ENCODE measurements around the gene BST2. TPM values are rescaled to one million over a fixed set of nuclear protein-coding genes. Genes with fewer than 3 reads are reported as not detected.
A peak's percentile ranks its signal among the peaks of the same experiment; 100 is the strongest.

The BST2 gene
- total and polyA plus RNA-seq, 2 of the 8 experiments (the other 6 are each of a cell fraction or from before 2014, with no cell fraction given), result 18.1 to 72.8 TPM

DNA sequence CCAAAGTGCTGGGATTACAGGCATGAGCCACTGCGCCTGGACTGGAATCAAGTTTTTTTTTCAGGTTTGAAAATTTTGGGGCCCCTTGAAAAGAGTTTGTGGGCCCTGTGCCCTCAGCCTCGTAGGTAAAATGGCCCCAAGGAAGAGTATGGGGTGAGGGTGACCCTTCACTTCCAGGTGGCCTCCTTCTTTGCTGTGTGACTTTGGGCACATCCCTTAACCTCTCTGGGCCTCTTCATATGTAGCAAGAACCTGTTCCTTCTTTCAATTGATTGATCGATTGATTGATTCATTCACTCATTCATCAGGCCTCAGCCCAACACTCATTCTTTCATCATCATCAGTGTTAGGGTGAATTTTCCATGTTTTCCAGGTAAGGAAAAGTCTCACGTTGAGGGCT lies 46.4 kb upstream of the BST2 start:
- Histone ChIP-seq H2AFZ (ENCODE audit: low read length) (no peak overlapping the region), H2BK5ac (ENCODE audit: low read depth, low read length) (no peak overlapping the region), H3K9me3 (ENCODE audit: insufficient read depth in 2 of 2, low read depth in 1 of 2, low read length in 1 of 2) (no peaks in the 10 kb centered on the region), H3K27me3 (replicated peaks in 1 of 4; ENCODE audit: control insufficient read depth in 3 of 4, extremely low read depth in 1 of 4, insufficient read depth in 3 of 4, low read length in 3 of 4) (peaks cover 6 to 40% (median 29%) of the 10 kb centered on the region in 4 experiments), H4K20me1 (replicated peaks in 1 of 2; ENCODE audit: control insufficient read depth in 1 of 2, insufficient read depth in 2 of 2, low read length in 2 of 2) (peaks cover 0 to 1% of the 10 kb centered on the region in 2 experiments), H3K23ac (ENCODE audit: insufficient read length) (no peak overlapping the region), H4K91ac (replicated peaks; ENCODE audit: insufficient read length, low read length) (no peak overlapping the region), H3K14ac (ENCODE audit: insufficient read length) (no peak overlapping the region), H3K56ac (replicated peaks; ENCODE audit: insufficient read length, low read depth, low read length) (no peak overlapping the region), H2BK15ac (ENCODE audit: low read length) (no peak overlapping the region), H4K8ac (ENCODE audit: extremely low read depth, insufficient read depth, low read length) (no peak overlapping the region), H2BK120ac (replicated peaks; ENCODE audit: low read depth, low read length) (no peak overlapping the region), H2BK20ac (ENCODE audit: low read length) (no peak overlapping the region), H2BK12ac (ENCODE audit: low read depth, low read length) (no peak overlapping the region), H3K4me3 (ENCODE audit: extremely low read depth in 1 of 4, insufficient read depth in 2 of 4, low read depth in 3 of 4, low read length in 4 of 4) (no peak overlapping the region), H3K4ac (replicated peaks; ENCODE audit: insufficient read length, low read depth, low read length) (no peak overlapping the region), H3K4me1 (replicated peaks in 1 of 4; ENCODE audit: control insufficient read depth in 3 of 4, insufficient read depth in 4 of 4, low read length in 3 of 4) (peaks cover 0 to 11% (median 5%) of the 10 kb centered on the region in 4 experiments; a peak in 6 of 7 replicates), H3K79me1 (ENCODE audit: low read depth, low read length) (no peaks in the 10 kb centered on the region), H3K4me2 (ENCODE audit: insufficient read depth in 1 of 2, low read depth in 2 of 2, low read length in 2 of 2) (no peak overlapping the region), H2AK5ac (ENCODE audit: low read depth, low read length) (0 out of 2 replicates have a peak overlapping the region, but pooled peaks have one; percentile 55), H3K23me2 (ENCODE audit: low read depth, low read length) (peaks cover 3% of the 10 kb centered on the region; the same call in 1 of the 2 replicates), H4K5ac (ENCODE audit: insufficient read length, low read depth, low read length) (no peak overlapping the region), H3K36me3 (ENCODE audit: control insufficient read depth in 2 of 4, insufficient read depth in 4 of 4, low read length in 3 of 4) (no peaks in the 10 kb centered on the region), H3K27ac (ENCODE audit: low read depth, low read length) (no peak overlapping the region), H3K9ac (replicated peaks in 1 of 4; ENCODE audit: extremely low read depth in 1 of 4, low read depth in 3 of 4, low read length in 3 of 4) (no peak overlapping the region), H3K79me2 (ENCODE audit: control insufficient read depth in 1 of 2, insufficient read depth in 2 of 2, low read length in 2 of 2) (no peaks in the 10 kb centered on the region), H3K18ac (ENCODE audit: extremely low read depth, low read length) (no peak overlapping the region)
- 90% methylated on average over 4 of the region's 4 CpGs; no CpG with 5 or more reads in 1 of the 2 experiments for WGBS, 2 experiments (ENCODE audit: extremely low coverage in 1 of 2, insufficient coverage in 1 of 2, insufficient read length in 1 of 2, insufficient replicate concordance in 2 of 2, low coverage in 1 of 2, low lambda C conversion rate in 2 of 2, missing lambda C conversion rate in 1 of 2)
- ChIA-PET POLR2A (ENCODE audit: partially characterized antibody) (no interaction called here), CTCF (ENCODE audit: partially characterized antibody) (interaction anchor here (0.6 to 2.7 kb wide), 5 partner anchors 9 to 44 kb away, joined by 3 to 11 read pairs (median 8); no protein-coding TSS in a partner anchor)
- DNase-seq (ENCODE audit: low read depth in 1 of 2, low spot score in 2 of 2) (no peak), FAIRE-seq (no peak)
- TF ChIP-seq GABPA (IDR thresholded peaks at IDR 0.05; ENCODE audit: borderline replicate concordance, insufficient read depth, low read length), result no peak
- TF ChIP-seq KDM1A (IDR thresholded peaks at IDR 0.05; ENCODE audit: borderline replicate concordance, low read length), result peak; percentile 62; the same call in 1 of the 2 replicates

Data from H1 (cell line).